ENCODE data around the gene PCYT2. TPM values are rescaled to one million over a fixed set of nuclear protein-coding genes. Genes with fewer than 3 reads are reported as not detected.

The PCYT2 gene
- total RNA-seq, 1 experiment from 2014 or later: 31.4 TPM

- TF ChIP-seq AR (CRISPR knock-in tag; IDR thresholded peaks at IDR 0.05) (no peak), ESRRA (CRISPR knock-in tag; IDR thresholded peaks at IDR 0.05; ENCODE audit: borderline replicate concordance) (no peak), ZSCAN18 (CRISPR knock-in tag; IDR thresholded peaks at IDR 0.05) (no peak), ATF1 (CRISPR knock-in tag; IDR thresholded peaks at IDR 0.05) (no peak)
- TF ChIP-seq, protein P1, sequence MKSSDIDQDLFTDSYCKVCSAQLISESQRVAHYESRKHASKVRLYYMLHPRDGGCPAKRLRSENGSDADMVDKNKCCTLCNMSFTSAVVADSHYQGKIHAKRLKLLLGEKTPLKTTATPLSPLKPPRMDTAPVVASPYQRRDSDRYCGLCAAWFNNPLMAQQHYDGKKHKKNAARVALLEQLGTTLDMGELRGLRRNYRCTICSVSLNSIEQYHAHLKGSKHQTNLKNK (CRISPR knock-in tag; IDR thresholded peaks at IDR 0.05): no peak
Measured at GRCh38 chr17:81921996-81922565, 10.9 kb upstream of the PCYT2 start (continued).

GRCh38 chr17:81921537-81921862 lies 10.3 kb upstream of the PCYT2 start:
- DNase-seq (ENCODE audit: low spot score) (no peak), ATAC-seq (no peak)
- peaks cover 10% of the 10 kb centered on the region for H3K36me3 Mint-ChIP-seq
- no peaks in the 10 kb centered on the region for H3K27me3 Mint-ChIP-seq (ENCODE audit: low read depth)
- CTCF ChIA-PET: no interaction called here
- H3K27ac Mint-ChIP-seq: no peak overlapping the region
- POLR2A ChIA-PET: no interaction called here
- H3K9me3 Mint-ChIP-seq: no peaks in the 10 kb centered on the region
- no peak overlapping the region for H3K4me3 Mint-ChIP-seq
- peaks cover 43% of the 10 kb centered on the region for H3K4me1 Mint-ChIP-seq
- TF ChIP-seq EMX1 (CRISPR knock-in tag; IDR thresholded peaks at IDR 0.05): no peak

DNA sequence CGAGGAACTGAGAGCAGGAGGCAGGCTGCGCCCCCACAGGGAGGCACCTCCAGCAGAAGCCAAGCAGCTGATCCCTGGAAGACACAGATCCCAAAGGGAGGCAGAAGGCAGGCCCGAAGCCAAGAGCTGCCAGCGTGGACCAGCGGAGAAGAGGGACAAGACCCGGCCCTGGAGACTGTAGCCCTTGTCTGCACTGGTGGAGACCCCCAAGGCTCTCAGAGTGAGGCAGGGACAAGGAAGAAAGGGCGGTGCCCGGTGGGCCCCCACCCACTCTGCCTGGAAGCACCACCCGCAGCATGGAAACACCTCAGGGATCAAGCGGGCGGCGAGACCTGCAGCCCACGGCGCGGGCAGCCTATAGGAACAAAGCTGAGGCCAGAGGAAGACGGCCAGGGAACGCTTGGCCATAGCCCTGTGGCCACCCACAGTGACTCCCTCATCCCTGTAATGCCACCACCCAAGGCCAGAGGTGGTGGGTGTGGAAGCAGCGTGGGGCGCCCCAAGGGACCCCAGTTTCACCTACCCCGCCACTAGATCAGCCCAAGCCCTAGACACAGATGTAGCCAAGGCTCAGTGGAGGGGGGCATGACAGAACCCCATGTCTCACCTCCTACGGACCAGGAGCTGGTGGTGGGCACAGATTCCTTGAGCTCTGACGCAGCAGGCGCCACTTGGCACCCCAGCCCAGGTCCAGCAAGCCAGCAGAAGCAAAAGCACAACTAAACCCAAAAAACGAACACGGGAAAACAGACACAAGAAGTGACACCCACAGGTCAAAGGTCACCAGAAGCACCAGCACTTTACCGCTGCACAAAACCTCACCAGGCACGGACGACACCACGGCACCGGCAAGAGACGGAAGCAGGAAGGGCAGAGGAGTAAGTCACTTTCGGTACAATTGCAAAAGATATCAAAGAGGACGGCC lies 9.7 kb upstream of the PCYT2 start:
- ChIA-PET POLR2A (interaction anchor here (0.8 kb wide), 1 partner anchor 226 kb away, joined by 3 read pairs; no protein-coding TSS in a partner anchor), CTCF (no interaction called here)
- DNase-seq (ENCODE audit: low spot score) (no peak), ATAC-seq (no peak)
- Mint-ChIP-seq H3K27ac (peak overlapping the region; percentile 85), H3K27me3 (ENCODE audit: low read depth) (no peaks in the 10 kb centered on the region), H3K4me1 (peaks cover 36% of the 10 kb centered on the region), H3K36me3 (peaks cover 10% of the 10 kb centered on the region), H3K9me3 (no peaks in the 10 kb centered on the region), H3K4me3 (no peak overlapping the region)
- TF ChIP-seq CDX4 (CRISPR knock-in tag; IDR thresholded peaks at IDR 0.05; ENCODE audit: borderline replicate concordance) (no peak), SOX15 (CRISPR knock-in tag; IDR thresholded peaks at IDR 0.05) (no peak), ZNF138 (CRISPR knock-in tag; conservative IDR thresholded peaks at IDR 0.05) (no peak), EMX1 (CRISPR knock-in tag; IDR thresholded peaks at IDR 0.05) (no peak), SMAD3 (CRISPR knock-in tag; IDR thresholded peaks at IDR 0.05; ENCODE audit: borderline replicate concordance) (no peak), E2F1 (CRISPR knock-in tag; IDR thresholded peaks at IDR 0.05) (no peak), MYBL2 (CRISPR knock-in tag; IDR thresholded peaks at IDR 0.05) (no peak), E2F4 (CRISPR knock-in tag; IDR thresholded peaks at IDR 0.05; ENCODE audit: borderline replicate concordance, low read depth) (no peak), ZBTB21 (CRISPR knock-in tag; IDR thresholded peaks at IDR 0.05; ENCODE audit: borderline replicate concordance) (no peak), TEAD1 (CRISPR knock-in tag; IDR thresholded peaks at IDR 0.05) (no peak)
- TF ChIP-seq, protein P2, sequence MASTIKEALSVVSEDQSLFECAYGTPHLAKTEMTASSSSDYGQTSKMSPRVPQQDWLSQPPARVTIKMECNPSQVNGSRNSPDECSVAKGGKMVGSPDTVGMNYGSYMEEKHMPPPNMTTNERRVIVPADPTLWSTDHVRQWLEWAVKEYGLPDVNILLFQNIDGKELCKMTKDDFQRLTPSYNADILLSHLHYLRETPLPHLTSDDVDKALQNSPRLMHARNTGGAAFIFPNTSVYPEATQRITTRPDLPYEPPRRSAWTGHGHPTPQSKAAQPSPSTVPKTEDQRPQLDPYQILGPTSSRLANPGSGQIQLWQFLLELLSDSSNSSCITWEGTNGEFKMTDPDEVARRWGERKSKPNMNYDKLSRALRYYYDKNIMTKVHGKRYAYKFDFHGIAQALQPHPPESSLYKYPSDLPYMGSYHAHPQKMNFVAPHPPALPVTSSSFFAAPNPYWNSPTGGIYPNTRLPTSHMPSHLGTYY (CRISPR knock-in tag; IDR thresholded peaks at IDR 0.05): no peak
- TF ChIP-seq, protein P3, sequence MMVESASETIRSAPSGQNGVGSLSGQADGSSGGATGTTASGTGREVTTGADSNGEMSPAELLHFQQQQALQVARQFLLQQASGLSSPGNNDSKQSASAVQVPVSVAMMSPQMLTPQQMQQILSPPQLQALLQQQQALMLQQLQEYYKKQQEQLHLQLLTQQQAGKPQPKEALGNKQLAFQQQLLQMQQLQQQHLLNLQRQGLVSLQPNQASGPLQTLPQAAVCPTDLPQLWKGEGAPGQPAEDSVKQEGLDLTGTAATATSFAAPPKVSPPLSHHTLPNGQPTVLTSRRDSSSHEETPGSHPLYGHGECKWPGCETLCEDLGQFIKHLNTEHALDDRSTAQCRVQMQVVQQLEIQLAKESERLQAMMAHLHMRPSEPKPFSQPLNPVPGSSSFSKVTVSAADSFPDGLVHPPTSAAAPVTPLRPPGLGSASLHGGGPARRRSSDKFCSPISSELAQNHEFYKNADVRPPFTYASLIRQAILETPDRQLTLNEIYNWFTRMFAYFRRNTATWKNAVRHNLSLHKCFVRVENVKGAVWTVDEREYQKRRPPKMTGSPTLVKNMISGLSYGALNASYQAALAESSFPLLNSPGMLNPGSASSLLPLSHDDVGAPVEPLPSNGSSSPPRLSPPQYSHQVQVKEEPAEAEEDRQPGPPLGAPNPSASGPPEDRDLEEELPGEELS (CRISPR knock-in tag; IDR thresholded peaks at IDR 0.05): no peak
